CD4-positive, alpha-beta T cell (primary cell): ENCODE data around the gene GNG14. TPM values are rescaled to one million over a fixed set of nuclear protein-coding genes. Genes with fewer than 3 reads are reported as not detected.

ENCODE experiments used
- ATAC-seq: fragments of 200-7000 bp; cut with Tn5 transposase; one replicate; pipeline ENCODE4 v1.10.0; 2022; ENCODE audit warnings: mild to moderate bottlenecking; ENCODE audit not compliant: poor library complexity
- CTCF ChIA-PET: fragments of 350-600 bp; sonication (Branson Sonifier 250); formaldehyde crosslinking; loops from one replicate; lab custom pipeline; 2021; ENCODE audit warnings: antibody characterized with exemption, inconsistent platforms; lab: Charles Lee
- POLR2A ChIA-PET: fragments of 350-600 bp; sonication (Branson Sonifier 250); formaldehyde crosslinking; loops from one replicate; lab custom pipeline; 2021; ENCODE audit warnings: antibody characterized with exemption, inconsistent platforms; lab: Charles Lee
- DNase-seq, 14 experiments: peaks; one replicate each; pipeline ENCODE4 v3.0.0-alpha.2; 2013 to 2020; ENCODE audit warnings: mixed read lengths in 2 of 14
- H3K27ac ChIP-seq, 2 donors: one replicate each; pipeline versions ENCODE4 v1.5.1 to v1.7.0; 2013; ENCODE audit warnings: low read length in 2 of 2, low read depth in 1 of 2, mild to moderate bottlenecking in 1 of 2
- H3K27me3 ChIP-seq, 2 experiments: 1 replicate in 1 of 2; 2 replicates in 1 of 2; pipeline versions ENCODE4 v1.6.1 to v1.7.0; 2013; ENCODE audit warnings: low read length in 2 of 2, control low read depth in 1 of 2, mild to moderate bottlenecking in 1 of 2, moderate library complexity in 1 of 2; ENCODE audit not compliant: insufficient read depth in 2 of 2, control insufficient read depth in 1 of 2
- H3K36me3 ChIP-seq: one replicate; pipeline ENCODE4 v1.6.1; 2013; ENCODE audit warnings: low read length, control low read depth; ENCODE audit not compliant: insufficient read depth
- H3K4me1 ChIP-seq: one replicate; pipeline ENCODE4 v1.6.1; 2013; ENCODE audit warnings: low read length, control low read depth; ENCODE audit not compliant: insufficient read depth
- H3K4me3 ChIP-seq: one replicate; pipeline ENCODE4 v1.5.1; 2013; ENCODE audit warnings: mild to moderate bottlenecking, low read length, moderate library complexity
- H3K9me3 ChIP-seq, 2 experiments: 1 replicate in 1 of 2; 2 replicates in 1 of 2; pipeline versions ENCODE4 v1.6.1 to v1.7.0; 2013; ENCODE audit warnings: low read length in 2 of 2, mild to moderate bottlenecking in 2 of 2, control low read depth in 1 of 2, moderate library complexity in 1 of 2; ENCODE audit not compliant: control insufficient read depth in 1 of 2, insufficient read depth in 1 of 2
- H3K27ac Mint-ChIP-seq: one replicate; pipeline ENCODE4 v1.8.0; 2020; ENCODE audit warnings: mixed read lengths
- H3K27me3 Mint-ChIP-seq: one replicate; pipeline ENCODE4 v1.8.0; 2021; ENCODE audit warnings: mixed read lengths
- H3K36me3 Mint-ChIP-seq: one replicate; pipeline ENCODE4 v1.8.0; 2021; ENCODE audit warnings: low read depth, mixed read lengths
- H3K4me1 Mint-ChIP-seq: one replicate; pipeline ENCODE4 v1.8.0; 2021; ENCODE audit warnings: low read depth, mixed read lengths
- H3K4me3 Mint-ChIP-seq: one replicate; pipeline ENCODE4 v1.8.0; 2020; ENCODE audit warnings: mild to moderate bottlenecking, mixed read lengths
- H3K9me3 Mint-ChIP-seq: one replicate; pipeline ENCODE4 v1.8.0; 2020; ENCODE audit warnings: mixed read lengths
- CTCF ChIP-seq: fragments of 200-600 bp; IDR thresholded peaks from one replicate; pipeline ENCODE4 v1.8.0; 2022; ENCODE audit warnings: antibody characterized with exemption, mild to moderate bottlenecking
- intact Hi-C, 2 experiments: fragments of 100-400 bp; cut with DNase I in 1 of 2; cut with micrococcal nuclease in 1 of 2; formaldehyde crosslinking; loops; one replicate each; pipeline versions ENCODE4 v1.15.1 to v1.9.0; 2023 to 2025; cut with DNase I, micrococcal nuclease
- total RNA-seq, 174 experiments: library from RNA in 2 of 174; stranded (reverse) in 2 of 174; gene quantifications; one replicate each; pipeline ENCODE4 v1.2.3 and lab custom pipeline; 2021 to 2026

GNG14 gene
- total RNA-seq, 2 experiments from 2014 or later = not detected

GRCh38 chr19:12647047-12647446 lies 40.8 kb upstream of the GNG14 start:
- ChIA-PET CTCF (no interaction called here), POLR2A (no interaction called here)
- intact Hi-C loops = no loop called here
- H3K27me3 Mint-ChIP-seq = no peaks in the 10 kb centered on the region
- TF ChIP-seq CTCF = no peak
- Histone ChIP-seq H3K4me3 (no peak overlapping the region), H3K36me3 (peaks cover 14% of the 10 kb centered on the region), H3K27ac (no peak overlapping the region), H3K27me3 (no peaks in the 10 kb centered on the region), H3K9me3 (no peaks in the 10 kb centered on the region), H3K4me1 (no peaks in the 10 kb centered on the region)
- H3K4me3 Mint-ChIP-seq = no peak overlapping the region
- no peak overlapping the region for H3K27ac Mint-ChIP-seq
- H3K9me3 Mint-ChIP-seq = no peaks in the 10 kb centered on the region
- no peak for DNase-seq
- no peak for ATAC-seq
- H3K36me3 Mint-ChIP-seq = peaks cover 30% of the 10 kb centered on the region
- no peaks in the 10 kb centered on the region for H3K4me1 Mint-ChIP-seq

- no peaks in the 10 kb centered on the region for H3K4me1 ChIP-seq
- CTCF ChIA-PET = no interaction called here
- no peak overlapping the region for H3K4me3 ChIP-seq
- TF ChIP-seq CTCF = no peak
- intact Hi-C loops = no loop called here
- no peaks in the 10 kb centered on the region for H3K27me3 Mint-ChIP-seq
- H3K4me1 Mint-ChIP-seq = no peaks in the 10 kb centered on the region
- H3K4me3 Mint-ChIP-seq = no peak overlapping the region
- peaks cover 30% of the 10 kb centered on the region for H3K36me3 Mint-ChIP-seq
- no peaks in the 10 kb centered on the region for H3K9me3 Mint-ChIP-seq
- POLR2A ChIA-PET = no interaction called here
- H3K36me3 ChIP-seq = peaks cover 17% of the 10 kb centered on the region
- H3K27ac Mint-ChIP-seq = no peak overlapping the region
- H3K27me3 ChIP-seq = no peaks in the 10 kb centered on the region
- H3K27ac ChIP-seq = no peak overlapping the region
- peak in 6 of 14 experiments; percentile 23 to 58 (median 34) for DNase-seq
- H3K9me3 ChIP-seq = no peaks in the 10 kb centered on the region
- peak; percentile 80 for ATAC-seq
Measured at GRCh38 chr19:12647490-12648071, 40.2 kb upstream of the GNG14 start.

- intact Hi-C loops = no loop called here
- Mint-ChIP-seq H3K27ac (no peak overlapping the region), H3K9me3 (no peaks in the 10 kb centered on the region), H3K4me3 (no peak overlapping the region), H3K36me3 (peaks cover 30% of the 10 kb centered on the region), H3K4me1 (no peaks in the 10 kb centered on the region), H3K27me3 (no peaks in the 10 kb centered on the region)
- H3K9me3 ChIP-seq = no peaks in the 10 kb centered on the region
- CTCF ChIA-PET = no interaction called here
- no peaks in the 10 kb centered on the region for H3K27me3 ChIP-seq
- peaks cover 17% of the 10 kb centered on the region for H3K36me3 ChIP-seq
- no peak for TF ChIP-seq CTCF
- no peak overlapping the region for H3K4me3 ChIP-seq
- POLR2A ChIA-PET = no interaction called here
- no peaks in the 10 kb centered on the region for H3K4me1 ChIP-seq
- DNase-seq = no peak
- no peak overlapping the region for H3K27ac ChIP-seq
- ATAC-seq = no peak
Measured at GRCh38 chr19:12648088-12648487, 39.7 kb upstream of the GNG14 start.
